Caco-2 (cell line): ENCODE data around the gene RGS14. TPM values are rescaled to one million over a fixed set of nuclear protein-coding genes. Genes with fewer than 3 reads are reported as not detected.

Experiments used
- BruUV-seq: library from RNA; stranded (reverse); fragments of 400-500 nt; replicated peaks from 2 replicates; lab custom pipeline; 2021; lab: Mats Ljungman, UMichigan
- CTCF ChIA-PET: fragments of 300-600 bp; sonication (Branson Sonifier 250); formaldehyde crosslinking; loops from one replicate; lab custom pipeline; 2022; ENCODE audit warnings: antibody characterized with exemption; lab: Charles Lee
- POLR2A ChIA-PET: fragments of 300-600 bp; sonication (Branson Sonifier 250); formaldehyde crosslinking; loops from one replicate; lab custom pipeline; 2022; ENCODE audit warnings: antibody characterized with exemption; lab: Charles Lee
- DNase-seq, 2 experiments: peaks; one replicate each; pipeline versions ENCODE4 v3.0.0 to v3.0.0-alpha.2; 2020 to 2022
- H3K27me3 ChIP-seq: replicated peaks from 2 replicates; pipeline ENCODE4 v1.6.0; 2011; ENCODE audit warnings: low read length; ENCODE audit not compliant: control insufficient read depth, insufficient read depth
- H3K36me3 ChIP-seq: 2 replicates; pipeline ENCODE4 v1.5.1; 2011; ENCODE audit warnings: low read length; ENCODE audit not compliant: control insufficient read depth, insufficient read depth
- H3K4me1 ChIP-seq: fragments of 250-450 bp; sonication (Bioruptor Pico); 2 replicates; pipeline ENCODE4 v1.5.1; 2020; ENCODE audit warnings: mild to moderate bottlenecking
- H3K4me3 ChIP-seq: 2 replicates; pipeline ENCODE4 v1.5.1; 2011; ENCODE audit warnings: low read depth, mild to moderate bottlenecking, control low read depth, low read length
- H3K9me3 ChIP-seq: fragments of 250-450 bp; sonication (Bioruptor Pico); 2 replicates; pipeline ENCODE4 v1.5.1; 2020; ENCODE audit warnings: mild to moderate bottlenecking, moderate library complexity
- H3K27ac Mint-ChIP-seq: one replicate; pipeline ENCODE4 v1.8.0; 2022; ENCODE audit warnings: mixed read lengths; ENCODE audit not compliant: unreplicated experiment
- H3K27me3 Mint-ChIP-seq: one replicate; pipeline ENCODE4 v1.8.0; 2022; ENCODE audit warnings: mixed read lengths; ENCODE audit not compliant: insufficient read depth, unreplicated experiment
- H3K36me3 Mint-ChIP-seq: one replicate; pipeline ENCODE4 v1.8.0; 2022; ENCODE audit warnings: mild to moderate bottlenecking, mixed read lengths; ENCODE audit not compliant: insufficient read depth, unreplicated experiment
- H3K4me1 Mint-ChIP-seq: one replicate; pipeline ENCODE4 v1.8.0; 2022; ENCODE audit warnings: low read depth, mixed read lengths; ENCODE audit not compliant: unreplicated experiment
- H3K4me3 Mint-ChIP-seq: one replicate; pipeline ENCODE4 v1.8.0; 2022; ENCODE audit warnings: mild to moderate bottlenecking, moderate library complexity, mixed read lengths; ENCODE audit not compliant: unreplicated experiment
- H3K9me3 Mint-ChIP-seq: one replicate; pipeline ENCODE4 v1.8.0; 2022; ENCODE audit warnings: mixed read lengths; ENCODE audit not compliant: unreplicated experiment
- intact Hi-C: fragments of 100-400 bp; cut with micrococcal nuclease; formaldehyde crosslinking; loops from one replicate; pipeline ENCODE4 v1.10.0; 2022; ENCODE audit not compliant: unreplicated experiment
- total RNA-seq: library from RNA; stranded (reverse); gene quantifications from 2 replicates; pipeline ENCODE4 v1.2.3, GENCODE V29; 2022
- TF ChIP-seq, protein P1 (sequence below), 2 experiments: fragments of 200-600 bp in 1 of 2; IDR thresholded peaks; 1 replicate in 1 of 2; 2 replicates in 1 of 2; pipeline versions ENCODE4 v1.5.1 to v1.8.0; 2011 to 2022; ENCODE audit warnings: antibody characterized with exemption in 1 of 2, control low read depth in 1 of 2, inconsistent platforms in 1 of 2, low read depth in 1 of 2, low read length in 1 of 2, mild to moderate bottlenecking in 1 of 2, moderate library complexity in 1 of 2; ENCODE audit not compliant: insufficient read depth in 1 of 2, severe bottlenecking in 1 of 2, unreplicated experiment in 1 of 2

RGS14 gene
- total RNA-seq, 1 experiment from 2014 or later: 15.2 TPM

DNA sequence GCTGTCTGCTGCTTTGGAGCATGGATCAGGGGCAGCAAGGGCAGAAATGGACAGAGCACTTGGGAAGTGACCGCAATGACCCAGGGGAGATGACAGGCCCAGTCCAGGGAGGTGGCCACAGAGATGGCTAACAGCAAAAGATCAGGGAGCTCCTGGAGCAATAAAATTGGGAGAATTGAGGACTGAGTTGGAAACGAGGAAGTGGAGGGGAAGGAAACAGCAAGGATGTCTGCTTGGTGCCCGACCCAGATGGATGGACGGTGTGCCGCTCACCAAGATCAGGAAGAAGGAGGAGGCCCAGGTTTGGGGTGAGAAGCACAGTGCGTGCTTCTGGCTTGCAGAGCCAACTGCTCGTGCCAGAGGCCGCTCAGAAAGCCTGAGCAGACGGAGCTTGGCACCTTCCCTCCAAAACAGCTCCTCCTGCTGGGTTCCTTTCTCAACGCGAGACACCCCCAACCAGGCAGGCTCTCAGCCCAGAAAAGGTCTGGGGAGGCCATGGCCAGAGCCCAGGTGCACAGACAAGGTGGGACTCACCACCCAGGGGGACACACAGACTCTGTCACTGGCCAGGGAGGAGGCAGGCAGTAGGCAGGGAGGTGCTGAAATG, 24.8 kb downstream of the RGS14 start:
- no peaks in the 10 kb centered on the region for H3K36me3 Mint-ChIP-seq
- no peaks in the 10 kb centered on the region for H3K27me3 Mint-ChIP-seq
- H3K9me3 Mint-ChIP-seq: no peaks in the 10 kb centered on the region
- peak in 1 of 2 experiments; percentile 53 for DNase-seq
- H3K27me3 ChIP-seq: no peaks in the 10 kb centered on the region
- ChIA-PET POLR2A (interaction anchor here (1.0 kb wide), 1 partner anchor 21 kb away, joined by 3 read pairs; no protein-coding TSS in a partner anchor), CTCF (interaction anchor here (0.6 to 2.1 kb wide), 7 partner anchors 11 to 777 kb away, joined by 3 to 16 read pairs (median 5); no protein-coding TSS in a partner anchor)
- peaks cover 30% of the 10 kb centered on the region for H3K4me1 ChIP-seq
- H3K4me1 Mint-ChIP-seq: peaks cover 30% of the 10 kb centered on the region
- BruUV-seq: no TSS peak
- H3K4me3 ChIP-seq: no peak overlapping the region
- no peaks in the 10 kb centered on the region for H3K9me3 ChIP-seq
- TF ChIP-seq, protein P1, sequence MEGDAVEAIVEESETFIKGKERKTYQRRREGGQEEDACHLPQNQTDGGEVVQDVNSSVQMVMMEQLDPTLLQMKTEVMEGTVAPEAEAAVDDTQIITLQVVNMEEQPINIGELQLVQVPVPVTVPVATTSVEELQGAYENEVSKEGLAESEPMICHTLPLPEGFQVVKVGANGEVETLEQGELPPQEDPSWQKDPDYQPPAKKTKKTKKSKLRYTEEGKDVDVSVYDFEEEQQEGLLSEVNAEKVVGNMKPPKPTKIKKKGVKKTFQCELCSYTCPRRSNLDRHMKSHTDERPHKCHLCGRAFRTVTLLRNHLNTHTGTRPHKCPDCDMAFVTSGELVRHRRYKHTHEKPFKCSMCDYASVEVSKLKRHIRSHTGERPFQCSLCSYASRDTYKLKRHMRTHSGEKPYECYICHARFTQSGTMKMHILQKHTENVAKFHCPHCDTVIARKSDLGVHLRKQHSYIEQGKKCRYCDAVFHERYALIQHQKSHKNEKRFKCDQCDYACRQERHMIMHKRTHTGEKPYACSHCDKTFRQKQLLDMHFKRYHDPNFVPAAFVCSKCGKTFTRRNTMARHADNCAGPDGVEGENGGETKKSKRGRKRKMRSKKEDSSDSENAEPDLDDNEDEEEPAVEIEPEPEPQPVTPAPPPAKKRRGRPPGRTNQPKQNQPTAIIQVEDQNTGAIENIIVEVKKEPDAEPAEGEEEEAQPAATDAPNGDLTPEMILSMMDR (IDR thresholded peaks at IDR 0.05; ENCODE audit: insufficient read depth in 1 of 2, low read depth in 1 of 2, low read length in 1 of 2, severe bottlenecking in 1 of 2, unreplicated experiment in 1 of 2): peak in 1 of 2 experiments; percentile 36
- no peak overlapping the region for H3K4me3 Mint-ChIP-seq
- peak overlapping the region; percentile 36 for H3K27ac Mint-ChIP-seq
- H3K36me3 ChIP-seq: no peaks in the 10 kb centered on the region
- intact Hi-C loops: no loop called here

DNA sequence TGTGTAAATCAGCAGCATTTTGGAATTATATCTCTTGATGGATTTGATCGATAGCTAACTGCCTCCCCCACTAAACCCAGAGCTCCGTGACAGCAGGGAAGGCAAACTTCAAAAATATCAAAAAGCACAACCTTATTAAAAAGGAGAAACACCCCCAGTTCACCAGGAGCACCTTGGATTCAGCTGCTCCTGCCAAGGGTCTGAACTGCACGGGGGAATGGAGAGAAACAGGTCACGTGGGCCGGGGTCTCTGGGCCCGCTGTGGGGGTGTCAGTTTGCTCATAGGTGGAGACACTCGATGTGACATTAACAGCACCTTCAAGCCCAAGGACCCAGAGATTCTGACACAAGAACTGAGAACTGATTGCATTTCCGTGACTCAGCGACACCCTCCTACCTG, 25.5 kb downstream of the RGS14 start:
- H3K9me3 ChIP-seq: no peaks in the 10 kb centered on the region
- H3K36me3 ChIP-seq: no peaks in the 10 kb centered on the region
- H3K4me3 ChIP-seq: no peak overlapping the region
- no peaks in the 10 kb centered on the region for H3K36me3 Mint-ChIP-seq
- no peak for DNase-seq
- no peaks in the 10 kb centered on the region for H3K9me3 Mint-ChIP-seq
- peaks cover 25% of the 10 kb centered on the region for H3K4me1 ChIP-seq
- no peak overlapping the region for H3K4me3 Mint-ChIP-seq
- no peaks in the 10 kb centered on the region for H3K27me3 Mint-ChIP-seq
- peaks cover 30% of the 10 kb centered on the region for H3K4me1 Mint-ChIP-seq
- H3K27ac Mint-ChIP-seq: no peak overlapping the region
- no peaks in the 10 kb centered on the region for H3K27me3 ChIP-seq
- no TSS peak for BruUV-seq
- TF ChIP-seq, protein P1 (IDR thresholded peaks at IDR 0.05; ENCODE audit: insufficient read depth in 1 of 2, low read depth in 1 of 2, low read length in 1 of 2, severe bottlenecking in 1 of 2, unreplicated experiment in 1 of 2): no peak
- CTCF ChIA-PET: interaction anchor here (0.6 to 2.1 kb wide), 7 partner anchors 12 to 778 kb away, joined by 3 to 16 read pairs (median 5); no protein-coding TSS in a partner anchor
- intact Hi-C loops: no loop called here
- POLR2A ChIA-PET: interaction anchor here (1.0 kb wide), 1 partner anchor 21 kb away, joined by 3 read pairs; no protein-coding TSS in a partner anchor

DNA sequence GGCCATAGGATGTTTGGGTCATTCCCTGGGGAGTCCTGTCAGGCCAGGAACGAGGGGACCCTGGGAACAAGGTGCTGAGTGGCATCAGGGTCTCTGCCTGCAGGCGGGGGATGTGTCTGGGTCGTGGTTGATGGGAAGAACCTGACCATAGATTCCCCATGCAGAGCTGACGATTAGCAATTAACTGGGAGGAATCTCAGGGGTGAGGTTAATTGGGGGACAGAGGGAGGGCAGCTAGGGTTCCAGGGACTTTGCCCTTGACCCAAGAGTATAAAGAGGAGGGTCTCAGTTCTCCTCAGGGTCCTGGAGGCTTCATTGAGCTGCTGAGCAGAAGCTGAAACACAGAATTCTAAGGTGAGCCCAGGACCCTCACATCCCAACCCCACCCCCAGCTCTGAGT, 26.4 kb downstream of the RGS14 start, which contains the start of gene SLC34A1:
Gene SLC34A1 (plus strand): TSS at position 301 of the 400 bp plus-strand sequence. CDS start 1,308 bp downstream, outside the sequence.
- CTCF ChIA-PET: interaction anchor here (1.5 to 2.1 kb wide), 2 partner anchors 13 to 73 kb away, joined by 4 read pairs; no protein-coding TSS in a partner anchor
- H3K4me3 ChIP-seq: no peak within 1 kb of the TSS

More for the DNA sequence above, 26.4 kb downstream of the RGS14 start, which contains the start of gene SLC34A1:
- H3K4me1 ChIP-seq: peaks cover 25% of the 10 kb centered on the region
- Mint-ChIP-seq H3K27me3 (no peaks in the 10 kb centered on the region), H3K4me3 (no peak within 1 kb of the TSS), H3K27ac (no peak within 1 kb of the TSS), H3K9me3 (no peaks in the 10 kb centered on the region), H3K36me3 (no peaks in the 10 kb centered on the region), H3K4me1 (peaks cover 21% of the 10 kb centered on the region)
- DNase-seq: no peak
- POLR2A ChIA-PET: no interaction called here
- intact Hi-C loops: no loop called here
- H3K36me3 ChIP-seq: no peaks in the 10 kb centered on the region
- BruUV-seq: no TSS peak
- TF ChIP-seq, protein P1 (IDR thresholded peaks at IDR 0.05; ENCODE audit: insufficient read depth in 1 of 2, low read depth in 1 of 2, low read length in 1 of 2, severe bottlenecking in 1 of 2, unreplicated experiment in 1 of 2): no peak
- H3K27me3 ChIP-seq: no peaks in the 10 kb centered on the region
- no peaks in the 10 kb centered on the region for H3K9me3 ChIP-seq
